DND-41 (cell line): ENCODE data around the gene MASP1.

ENCODE experiments used
- ATAC-seq: fragments of 200-7000 bp; cut with Tn5 transposase; 3 replicates; pipeline ENCODE4 v1.9.1; 2021; ENCODE audit warnings: low read depth; ENCODE audit not compliant: insufficient read depth
- DNase-seq: peaks from one replicate; pipeline ENCODE4 v3.0.0-alpha.2; 2020
- H2AFZ ChIP-seq: 2 replicates; pipeline ENCODE4 v1.6.0; 2012; ENCODE audit warnings: low read depth, low read length
- H3K27ac ChIP-seq: 2 replicates; pipeline ENCODE4 v1.5.1; 2012; ENCODE audit warnings: low read length, inconsistent platforms
- H3K27me3 ChIP-seq: fragments of 200-600 bp; sonication (generic); 2 replicates; pipeline ENCODE4 v1.6.0; 2012; ENCODE audit warnings: low read length, mild to moderate bottlenecking, inconsistent platforms; ENCODE audit not compliant: insufficient read depth, poor library complexity
- H3K36me3 ChIP-seq: 2 replicates; pipeline ENCODE4 v1.5.1; 2012; ENCODE audit warnings: low read length, inconsistent platforms; ENCODE audit not compliant: insufficient read depth
- H3K4me1 ChIP-seq: 2 replicates; pipeline ENCODE4 v1.5.1; 2012; ENCODE audit warnings: mild to moderate bottlenecking, low read length; ENCODE audit not compliant: insufficient read depth
- H3K4me2 ChIP-seq: 2 replicates; pipeline ENCODE4 v1.6.0; 2012; ENCODE audit warnings: mild to moderate bottlenecking, moderate library complexity, low read length, inconsistent platforms; ENCODE audit not compliant: insufficient read depth
- H3K4me3 ChIP-seq, 2 experiments: fragments of 200-600 bp in 1 of 2; shearing (Covaris generic) in 1 of 2; 2 replicates each; pipeline ENCODE4 v1.5.1; 2012 to 2016; ENCODE audit warnings: inconsistent platforms in 2 of 2, low read length in 2 of 2, mild to moderate bottlenecking in 2 of 2, low read depth in 1 of 2, moderate library complexity in 1 of 2
- H3K79me2 ChIP-seq: 2 replicates; pipeline ENCODE4 v1.6.0; 2012; ENCODE audit warnings: low read length, inconsistent platforms; ENCODE audit not compliant: insufficient read depth
- H3K9ac ChIP-seq: 2 replicates; pipeline ENCODE4 v1.6.0; 2012; ENCODE audit warnings: low read depth, mild to moderate bottlenecking, inconsistent platforms, low read length, moderate library complexity
- H3K9me3 ChIP-seq: 2 replicates; pipeline ENCODE4 v1.5.1; 2012; ENCODE audit warnings: low read length, moderate library complexity, mild to moderate bottlenecking, inconsistent platforms; ENCODE audit not compliant: insufficient read depth, severe bottlenecking
- H4K20me1 ChIP-seq: 2 replicates; pipeline ENCODE4 v1.6.0; 2012; ENCODE audit warnings: low read length; ENCODE audit not compliant: insufficient read depth
- EZH2 ChIP-seq: IDR thresholded peaks from 3 replicates; pipeline ENCODE4 v1.6.1; 2012; ENCODE audit warnings: borderline replicate concordance, low read depth, mild to moderate bottlenecking, moderate library complexity, low read length, inconsistent platforms; ENCODE audit not compliant: severe bottlenecking
- TF ChIP-seq, protein P1 (sequence below): IDR thresholded peaks from 2 replicates; pipeline ENCODE4 v1.5.1; 2012; ENCODE audit warnings: borderline replicate concordance, low read length, moderate library complexity, mild to moderate bottlenecking; ENCODE audit not compliant: poor library complexity, severe bottlenecking; ENCODE audit errors: extremely low read depth

MASP1 gene

DNA sequence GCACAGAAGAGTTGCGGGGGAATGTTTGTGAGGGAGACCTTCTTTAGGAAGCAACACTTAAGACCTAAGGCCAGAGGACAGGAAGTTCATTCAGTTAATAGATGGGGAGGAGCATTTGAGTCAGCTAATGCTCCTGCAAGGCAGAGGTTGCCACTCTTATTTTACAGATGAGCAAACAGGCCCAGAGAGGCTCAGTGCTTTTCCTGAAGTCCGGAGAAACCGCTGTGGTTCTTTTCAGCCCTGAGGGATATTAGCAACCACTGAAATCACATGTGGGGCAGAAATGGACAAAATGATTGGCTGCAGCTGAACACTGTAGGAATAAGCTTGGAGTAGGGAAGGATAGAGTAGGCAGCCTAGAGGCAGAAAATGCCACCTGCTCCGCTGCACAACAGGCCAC lies 43.4 kb upstream of the MASP1 start:
- TF ChIP-seq, protein P1, sequence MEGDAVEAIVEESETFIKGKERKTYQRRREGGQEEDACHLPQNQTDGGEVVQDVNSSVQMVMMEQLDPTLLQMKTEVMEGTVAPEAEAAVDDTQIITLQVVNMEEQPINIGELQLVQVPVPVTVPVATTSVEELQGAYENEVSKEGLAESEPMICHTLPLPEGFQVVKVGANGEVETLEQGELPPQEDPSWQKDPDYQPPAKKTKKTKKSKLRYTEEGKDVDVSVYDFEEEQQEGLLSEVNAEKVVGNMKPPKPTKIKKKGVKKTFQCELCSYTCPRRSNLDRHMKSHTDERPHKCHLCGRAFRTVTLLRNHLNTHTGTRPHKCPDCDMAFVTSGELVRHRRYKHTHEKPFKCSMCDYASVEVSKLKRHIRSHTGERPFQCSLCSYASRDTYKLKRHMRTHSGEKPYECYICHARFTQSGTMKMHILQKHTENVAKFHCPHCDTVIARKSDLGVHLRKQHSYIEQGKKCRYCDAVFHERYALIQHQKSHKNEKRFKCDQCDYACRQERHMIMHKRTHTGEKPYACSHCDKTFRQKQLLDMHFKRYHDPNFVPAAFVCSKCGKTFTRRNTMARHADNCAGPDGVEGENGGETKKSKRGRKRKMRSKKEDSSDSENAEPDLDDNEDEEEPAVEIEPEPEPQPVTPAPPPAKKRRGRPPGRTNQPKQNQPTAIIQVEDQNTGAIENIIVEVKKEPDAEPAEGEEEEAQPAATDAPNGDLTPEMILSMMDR, result no peak
- TF ChIP-seq EZH2, result no peak
- Histone ChIP-seq H3K27ac (no peak overlapping the region), H3K4me3 (no peak overlapping the region), H3K4me1 (no peaks in the 10 kb centered on the region), H4K20me1 (no peaks in the 10 kb centered on the region), H2AFZ (no peak overlapping the region), H3K79me2 (no peaks in the 10 kb centered on the region), H3K9me3 (no peaks in the 10 kb centered on the region), H3K9ac (no peak overlapping the region), H3K36me3 (no peaks in the 10 kb centered on the region), H3K4me2 (no peak overlapping the region), H3K27me3 (peaks cover 35% of the 10 kb centered on the region)
- no peak for ATAC-seq
- no peak for DNase-seq

DNA sequence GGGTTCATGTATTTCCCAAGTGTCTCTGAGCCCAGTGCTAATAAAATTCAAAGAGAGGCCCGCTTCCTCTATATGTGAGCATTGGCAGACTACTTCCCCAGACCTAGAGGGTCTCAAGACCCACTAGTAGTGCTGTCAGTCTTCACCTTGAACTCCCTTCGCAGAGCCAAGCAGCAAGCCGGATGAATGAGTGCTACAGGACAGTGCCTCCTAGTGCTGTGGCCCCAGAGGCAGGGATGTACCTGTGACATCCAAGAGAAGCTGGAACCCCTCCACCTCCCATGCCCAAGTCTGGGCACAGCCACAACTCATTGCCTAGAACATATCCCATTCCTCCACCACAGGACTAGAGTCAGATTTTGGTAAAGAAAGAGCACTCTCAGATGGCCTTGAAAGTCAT lies 37.2 kb upstream of the MASP1 start:
- Histone ChIP-seq H3K4me1 (no peaks in the 10 kb centered on the region), H3K4me3 (no peak overlapping the region), H3K9me3 (no peaks in the 10 kb centered on the region), H3K27me3 (peaks cover 35% of the 10 kb centered on the region), H3K79me2 (no peaks in the 10 kb centered on the region), H3K27ac (no peak overlapping the region), H4K20me1 (no peaks in the 10 kb centered on the region), H3K36me3 (no peaks in the 10 kb centered on the region), H2AFZ (no peak overlapping the region), H3K9ac (no peak overlapping the region), H3K4me2 (no peak overlapping the region)
- no peak for TF ChIP-seq EZH2
- DNase-seq (no peak), ATAC-seq (no peak)

DNA sequence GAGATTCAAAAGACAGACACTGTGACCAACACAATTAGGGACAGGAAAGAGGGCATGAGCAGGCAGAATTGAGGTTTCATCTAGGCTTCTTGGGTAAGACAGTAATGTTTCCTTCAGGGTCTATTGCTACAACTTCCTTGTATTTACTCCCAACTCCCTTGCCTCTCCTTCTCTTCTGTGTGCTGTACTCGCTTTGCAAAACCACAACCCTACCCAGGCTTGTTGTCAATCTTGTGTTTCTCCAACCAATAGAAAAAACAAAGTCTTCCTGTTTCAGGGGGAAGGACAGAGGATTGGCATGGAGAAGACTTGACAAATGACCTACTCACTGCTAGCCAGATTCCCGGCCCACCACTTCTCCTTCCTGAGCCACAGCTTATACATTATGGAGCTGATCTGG lies 36.3 kb upstream of the MASP1 start:
- TF ChIP-seq EZH2, result no peak
- TF ChIP-seq, protein P1, result no peak
- Histone ChIP-seq H3K9ac (no peak overlapping the region), H3K4me1 (no peaks in the 10 kb centered on the region), H3K27ac (no peak overlapping the region), H3K36me3 (no peaks in the 10 kb centered on the region), H3K9me3 (no peaks in the 10 kb centered on the region), H3K4me3 (no peak overlapping the region), H4K20me1 (no peaks in the 10 kb centered on the region), H3K4me2 (no peak overlapping the region), H3K27me3 (peaks cover 30% of the 10 kb centered on the region), H2AFZ (no peak overlapping the region), H3K79me2 (no peaks in the 10 kb centered on the region)
- ATAC-seq, result no peak
- no peak for DNase-seq

DNA sequence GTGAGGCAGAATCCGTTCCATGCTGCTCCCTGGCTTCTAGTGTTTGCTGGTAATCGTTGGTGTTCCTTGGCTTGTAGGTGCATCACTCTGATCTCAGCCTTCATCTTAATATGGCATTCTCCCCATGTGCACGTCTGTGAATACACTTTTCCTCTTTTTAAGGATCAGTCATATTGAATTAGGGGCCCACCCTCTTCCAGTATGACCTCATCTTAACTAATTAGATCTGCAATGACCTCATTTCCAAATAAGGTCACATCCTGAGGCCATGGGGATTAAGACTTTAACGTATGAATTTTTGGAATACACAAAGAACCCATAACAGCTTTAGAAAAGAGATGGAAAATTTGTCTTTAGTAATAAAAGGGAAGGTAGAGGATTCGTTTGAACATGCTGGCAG lies 34.1 kb upstream of the MASP1 start:
- no peaks in the 10 kb centered on the region for H4K20me1 ChIP-seq
- DNase-seq, result no peak
- ATAC-seq, result no peak

More for the DNA sequence above, 34.1 kb upstream of the MASP1 start:
- Histone ChIP-seq H3K4me3 (no peak overlapping the region), H3K9me3 (no peaks in the 10 kb centered on the region), H3K36me3 (no peaks in the 10 kb centered on the region), H3K79me2 (no peaks in the 10 kb centered on the region), H2AFZ (no peak overlapping the region), H3K27me3 (peaks cover 15% of the 10 kb centered on the region), H3K9ac (no peak overlapping the region), H3K27ac (no peak overlapping the region), H3K4me1 (no peaks in the 10 kb centered on the region), H3K4me2 (no peak overlapping the region)
- no peak for TF ChIP-seq EZH2
- TF ChIP-seq, protein P1, result no peak
